ENCODE results near the gene RFNG. TPM values are rescaled to one million over a fixed set of nuclear protein-coding genes. Genes with fewer than 3 reads are reported as not detected.

The RFNG gene
- total RNA-seq, 1 experiment from 2014 or later = 46.7 TPM

- Histone ChIP-seq H3F3A (ENCODE audit: low read length, unreplicated experiment) (no peaks in the 10 kb centered on the region), H3K4me3 (ENCODE audit: low read length) (no peak overlapping the region), H4K20me1 (ENCODE audit: low read length) (no peaks in the 10 kb centered on the region), H3K79me2 (ENCODE audit: low read length) (no peaks in the 10 kb centered on the region), H3K36me3 (ENCODE audit: low read depth, low read length) (peaks cover 49% of the 10 kb centered on the region), H2AFZ (ENCODE audit: low read length) (no peak overlapping the region), H3K9ac (ENCODE audit: low read length) (no peak overlapping the region), H3K4me2 (ENCODE audit: low read length) (no peak overlapping the region), H3K9me3 (ENCODE audit: low read length) (no peaks in the 10 kb centered on the region), H3K4me1 (ENCODE audit: insufficient read depth, low read length) (no peaks in the 10 kb centered on the region), H3K9me2 (replicated peaks; ENCODE audit: low read length) (no peaks in the 10 kb centered on the region), H3K27ac (ENCODE audit: low read length) (no peak overlapping the region), H3K27me3 (ENCODE audit: low read length) (no peaks in the 10 kb centered on the region)
- ATAC-seq = no peak
- ChIA-PET POLR2A (ENCODE audit: unreplicated experiment) (no interaction called here), CTCF (no interaction called here)
- intact Hi-C loops (cut with micrococcal nuclease) = no loop called here
- TF ChIP-seq, protein P1, sequence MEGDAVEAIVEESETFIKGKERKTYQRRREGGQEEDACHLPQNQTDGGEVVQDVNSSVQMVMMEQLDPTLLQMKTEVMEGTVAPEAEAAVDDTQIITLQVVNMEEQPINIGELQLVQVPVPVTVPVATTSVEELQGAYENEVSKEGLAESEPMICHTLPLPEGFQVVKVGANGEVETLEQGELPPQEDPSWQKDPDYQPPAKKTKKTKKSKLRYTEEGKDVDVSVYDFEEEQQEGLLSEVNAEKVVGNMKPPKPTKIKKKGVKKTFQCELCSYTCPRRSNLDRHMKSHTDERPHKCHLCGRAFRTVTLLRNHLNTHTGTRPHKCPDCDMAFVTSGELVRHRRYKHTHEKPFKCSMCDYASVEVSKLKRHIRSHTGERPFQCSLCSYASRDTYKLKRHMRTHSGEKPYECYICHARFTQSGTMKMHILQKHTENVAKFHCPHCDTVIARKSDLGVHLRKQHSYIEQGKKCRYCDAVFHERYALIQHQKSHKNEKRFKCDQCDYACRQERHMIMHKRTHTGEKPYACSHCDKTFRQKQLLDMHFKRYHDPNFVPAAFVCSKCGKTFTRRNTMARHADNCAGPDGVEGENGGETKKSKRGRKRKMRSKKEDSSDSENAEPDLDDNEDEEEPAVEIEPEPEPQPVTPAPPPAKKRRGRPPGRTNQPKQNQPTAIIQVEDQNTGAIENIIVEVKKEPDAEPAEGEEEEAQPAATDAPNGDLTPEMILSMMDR (conservative IDR thresholded peaks at IDR 0.05; ENCODE audit: low read depth, low read length) = no peak
- no peak for TF ChIP-seq EZH2 (IDR thresholded peaks at IDR 0.05; ENCODE audit: low read length, unreplicated experiment)
- TF ChIP-seq EZH2phosphoT487 (IDR thresholded peaks at IDR 0.05; ENCODE audit: borderline replicate concordance, low read length) = no peak
- BruUV-seq (replicated peaks) = no TSS peak
- no peak for DNase-seq
Observed at GRCh38 chr17:82079001-82079677, 27.5 kb upstream of the RFNG start.

- TF ChIP-seq, protein P1 (conservative IDR thresholded peaks at IDR 0.05; ENCODE audit: low read depth, low read length) = no peak
- TF ChIP-seq EZH2 (IDR thresholded peaks at IDR 0.05; ENCODE audit: low read length, unreplicated experiment) (no peak), EZH2phosphoT487 (IDR thresholded peaks at IDR 0.05; ENCODE audit: borderline replicate concordance, low read length) (no peak)
Observed at GRCh38 chr17:82078433-82078832, 26.8 kb upstream of the RFNG start.

GRCh38 chr17:82077617-82078358 lies 26.2 kb upstream of the RFNG start:
- no TSS peak for BruUV-seq (replicated peaks)
- H3K9me2 ChIP-seq (replicated peaks; ENCODE audit: low read length) = no peaks in the 10 kb centered on the region
- H3K27ac ChIP-seq (ENCODE audit: low read length) = no peak overlapping the region
- intact Hi-C loops (cut with micrococcal nuclease) = no loop called here
- ATAC-seq (no peak), DNase-seq (no peak)
- no peaks in the 10 kb centered on the region for H3K9me3 ChIP-seq (ENCODE audit: low read length)
- ChIA-PET CTCF (no interaction called here), POLR2A (ENCODE audit: unreplicated experiment) (interaction anchor here (0.7 kb wide), 1 partner anchor 40 kb away, joined by 3 read pairs; no protein-coding TSS in a partner anchor)
- H3K4me3 ChIP-seq (ENCODE audit: low read length) = no peak overlapping the region
- no peak overlapping the region for H3K4me2 ChIP-seq (ENCODE audit: low read length)
- no peaks in the 10 kb centered on the region for H3K27me3 ChIP-seq (ENCODE audit: low read length)
- H3K9ac ChIP-seq (ENCODE audit: low read length) = no peak overlapping the region
- H2AFZ ChIP-seq (ENCODE audit: low read length) = no peak overlapping the region
- no peaks in the 10 kb centered on the region for H3K79me2 ChIP-seq (ENCODE audit: low read length)
- no peaks in the 10 kb centered on the region for H4K20me1 ChIP-seq (ENCODE audit: low read length)
- peaks cover 36% of the 10 kb centered on the region for H3K36me3 ChIP-seq (ENCODE audit: low read depth, low read length)
- TF ChIP-seq EZH2phosphoT487 (IDR thresholded peaks at IDR 0.05; ENCODE audit: borderline replicate concordance, low read length) (no peak), EZH2 (IDR thresholded peaks at IDR 0.05; ENCODE audit: low read length, unreplicated experiment) (no peak)
- TF ChIP-seq, protein P1 (conservative IDR thresholded peaks at IDR 0.05; ENCODE audit: low read depth, low read length) = no peak
- no peaks in the 10 kb centered on the region for H3F3A ChIP-seq (ENCODE audit: low read length, unreplicated experiment)
- H3K4me1 ChIP-seq (ENCODE audit: insufficient read depth, low read length) = no peaks in the 10 kb centered on the region

More at GRCh38 chr17:82078433-82078832, 26.8 kb upstream of the RFNG start:
- Histone ChIP-seq H3K27ac (ENCODE audit: low read length) (no peak overlapping the region), H3K9me2 (replicated peaks; ENCODE audit: low read length) (no peaks in the 10 kb centered on the region), H2AFZ (ENCODE audit: low read length) (no peak overlapping the region), H3K79me2 (ENCODE audit: low read length) (no peaks in the 10 kb centered on the region), H3K4me2 (ENCODE audit: low read length) (no peak overlapping the region), H3K9ac (ENCODE audit: low read length) (no peak overlapping the region), H3K27me3 (ENCODE audit: low read length) (no peaks in the 10 kb centered on the region), H3K9me3 (ENCODE audit: low read length) (no peaks in the 10 kb centered on the region), H3K36me3 (ENCODE audit: low read depth, low read length) (peaks cover 42% of the 10 kb centered on the region), H4K20me1 (ENCODE audit: low read length) (no peaks in the 10 kb centered on the region), H3F3A (ENCODE audit: low read length, unreplicated experiment) (no peaks in the 10 kb centered on the region), H3K4me3 (ENCODE audit: low read length) (no peak overlapping the region), H3K4me1 (ENCODE audit: insufficient read depth, low read length) (no peaks in the 10 kb centered on the region)
- no peak for ATAC-seq
- ChIA-PET POLR2A (ENCODE audit: unreplicated experiment) (no interaction called here), CTCF (no interaction called here)
- intact Hi-C loops (cut with micrococcal nuclease) = no loop called here
- no peak for DNase-seq
- no TSS peak for BruUV-seq (replicated peaks)
